Esophagus squamous epithelium (tissue), 5 donors: Measurements from ENCODE around the gene AGRP. TPM values are rescaled to one million over a fixed set of nuclear protein-coding genes. Genes with fewer than 3 reads are reported as not detected.

Experiments used
- DNase-seq: peaks from one replicate; lab custom pipeline; 2025; lab: John Stamatoyannopoulos, UW
- H3K27ac ChIP-seq, 4 donors: fragments of 200-600 bp; sonication (generic); one replicate each; pipeline ENCODE4 v1.5.1; 2016 to 2019; ENCODE audit warnings: mild to moderate bottlenecking in 1 of 4
- H3K27me3 ChIP-seq, 4 donors: fragments of 200-600 bp; sonication (generic); 1 replicate in 3 of 4; 2 replicates in 1 of 4; pipeline versions ENCODE4 v1.5.1 to v1.6.0; 2017 to 2021; ENCODE audit warnings: antibody characterized with exemption in 1 of 4
- H3K36me3 ChIP-seq, 3 donors: fragments of 200-600 bp; sonication (generic); one replicate each; pipeline ENCODE4 v1.5.1; 2016 to 2019
- H3K4me1 ChIP-seq, 3 donors: fragments of 200-600 bp; sonication (generic); one replicate each; pipeline ENCODE4 v1.5.1; 2017 to 2019
- H3K4me3 ChIP-seq, 4 donors: fragments of 200-600 bp; sonication (generic); 1 replicate in 3 of 4; 2 replicates in 1 of 4; pipeline ENCODE4 v1.5.1; 2016 to 2019; ENCODE audit warnings: mild to moderate bottlenecking in 2 of 4, moderate library complexity in 1 of 4
- H3K9me3 ChIP-seq, 3 donors: fragments of 200-600 bp; sonication (generic); one replicate each; pipeline ENCODE4 v1.5.1; 2016 to 2019
- POLR2A ChIP-seq, 4 donors: fragments of 450-650 bp; IDR thresholded peaks; one replicate each; pipeline ENCODE4 v1.6.1; 2017; ENCODE audit warnings: antibody characterized with exemption in 4 of 4, mild to moderate bottlenecking in 4 of 4, moderate library complexity in 3 of 4
- WGBS, 2 donors: methylation state at CpG; one replicate each; pipeline ENCODE4 v1.1.5; 2018; 5-methylcytosine and 5-hydroxymethylcytosine counted together
- intact Hi-C: fragments of 100-400 bp; cut with DNase I; formaldehyde crosslinking; loops from one replicate; pipeline ENCODE4 v1.15.0; 2022
- total RNA-seq, 4 donors: library from RNA; depleted of rRNA; stranded (reverse); fragments of >200 nt; gene quantifications; one replicate each; pipeline ENCODE4 v1.1.0, GENCODE V29; 2016
- TF ChIP-seq, protein P1 (sequence below), 6 experiments: fragments of 450-650 bp in 4 of 6; fragments of 200-600 bp in 2 of 6; sonication (generic) in 2 of 6; IDR thresholded peaks; one replicate each; pipeline ENCODE4 v1.5.1; 2016 to 2019; ENCODE audit warnings: antibody characterized with exemption in 6 of 6, mild to moderate bottlenecking in 4 of 6, moderate library complexity in 4 of 6
- donor health status: DM: yes; HTN: yes; CAD: no.

AGRP gene
- total RNA-seq, 4 donors from 2014 or later, result not detected

DNA sequence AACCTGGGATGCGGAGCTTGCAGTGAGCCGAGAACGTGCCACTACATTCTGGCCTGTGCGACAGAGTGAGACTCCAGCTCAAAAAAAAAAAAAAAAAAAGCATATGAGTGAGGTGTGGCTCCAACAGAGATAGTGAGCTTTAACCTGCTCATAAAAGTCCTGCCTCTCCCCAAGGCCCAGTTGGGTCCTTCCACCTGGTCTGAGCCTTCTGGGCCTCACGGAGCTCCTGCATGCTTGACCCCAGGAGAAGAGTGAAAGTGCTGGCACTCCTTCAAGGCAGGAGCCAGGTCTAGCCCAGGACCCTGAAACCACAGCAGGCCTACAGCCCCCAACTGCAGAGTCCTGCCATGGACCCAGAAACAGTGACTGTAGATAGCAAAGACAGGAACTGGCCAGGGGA is 34.8 kb downstream of the AGRP start:
- no peak overlapping the region for H3K27ac ChIP-seq
- DNase-seq, result no peak
- no peak overlapping the region for H3K4me3 ChIP-seq
- TF ChIP-seq POLR2A (IDR thresholded peaks at IDR 0.05), result no peak
- TF ChIP-seq, protein P1, sequence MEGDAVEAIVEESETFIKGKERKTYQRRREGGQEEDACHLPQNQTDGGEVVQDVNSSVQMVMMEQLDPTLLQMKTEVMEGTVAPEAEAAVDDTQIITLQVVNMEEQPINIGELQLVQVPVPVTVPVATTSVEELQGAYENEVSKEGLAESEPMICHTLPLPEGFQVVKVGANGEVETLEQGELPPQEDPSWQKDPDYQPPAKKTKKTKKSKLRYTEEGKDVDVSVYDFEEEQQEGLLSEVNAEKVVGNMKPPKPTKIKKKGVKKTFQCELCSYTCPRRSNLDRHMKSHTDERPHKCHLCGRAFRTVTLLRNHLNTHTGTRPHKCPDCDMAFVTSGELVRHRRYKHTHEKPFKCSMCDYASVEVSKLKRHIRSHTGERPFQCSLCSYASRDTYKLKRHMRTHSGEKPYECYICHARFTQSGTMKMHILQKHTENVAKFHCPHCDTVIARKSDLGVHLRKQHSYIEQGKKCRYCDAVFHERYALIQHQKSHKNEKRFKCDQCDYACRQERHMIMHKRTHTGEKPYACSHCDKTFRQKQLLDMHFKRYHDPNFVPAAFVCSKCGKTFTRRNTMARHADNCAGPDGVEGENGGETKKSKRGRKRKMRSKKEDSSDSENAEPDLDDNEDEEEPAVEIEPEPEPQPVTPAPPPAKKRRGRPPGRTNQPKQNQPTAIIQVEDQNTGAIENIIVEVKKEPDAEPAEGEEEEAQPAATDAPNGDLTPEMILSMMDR (IDR thresholded peaks at IDR 0.05), result no peak
- H3K27me3 ChIP-seq, result no peaks in the 10 kb centered on the region
- no peaks in the 10 kb centered on the region for H3K9me3 ChIP-seq
- peaks cover 9 to 98% (median 27%) of the 10 kb centered on the region in 3 donors for H3K36me3 ChIP-seq
- peaks cover 13 to 87% (median 53%) of the 10 kb centered on the region in 3 donors for H3K4me1 ChIP-seq
- 91 to 100% methylated on average over 4 to 5 of the region's 5 CpGs for WGBS, 2 donors
- intact Hi-C loops, result no loop called here

DNA sequence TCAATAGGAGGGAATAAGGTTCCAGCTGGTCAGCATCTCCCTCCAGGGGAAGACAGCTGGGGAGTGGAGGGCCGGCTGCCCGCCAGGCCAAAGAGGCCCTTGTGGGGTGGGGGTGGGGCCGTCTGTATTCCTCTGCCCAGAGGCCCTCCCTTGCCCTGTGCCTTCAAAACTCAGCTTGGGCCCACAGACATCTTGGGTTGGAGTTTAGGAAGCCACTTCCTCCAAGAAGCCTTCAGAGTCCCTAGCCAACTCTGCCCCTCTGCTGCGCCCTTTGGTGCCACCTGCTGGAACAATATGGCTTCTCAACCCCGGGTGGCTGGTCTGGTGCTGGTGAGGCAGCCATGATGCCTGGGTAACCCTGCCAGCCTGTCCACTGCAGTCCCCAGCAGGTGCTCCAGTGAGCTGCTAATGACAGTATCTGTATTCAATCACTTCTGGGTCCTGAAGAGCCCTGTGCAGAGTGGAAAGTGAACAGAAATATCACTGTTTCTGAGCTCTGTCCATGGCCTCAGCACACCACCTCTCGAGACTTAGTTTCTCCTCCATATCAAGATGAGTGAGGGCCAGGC is 35.8 kb downstream of the AGRP start:
- 40 to 42% methylated on average over 2 to 4 of the region's 6 CpGs for WGBS, 2 donors
- H3K36me3 ChIP-seq, result peaks cover 17 to 98% (median 19%) of the 10 kb centered on the region in 3 donors
- peak overlapping the region in 2 of 4 donors; percentile 9 to 33 for H3K27ac ChIP-seq

DNA sequence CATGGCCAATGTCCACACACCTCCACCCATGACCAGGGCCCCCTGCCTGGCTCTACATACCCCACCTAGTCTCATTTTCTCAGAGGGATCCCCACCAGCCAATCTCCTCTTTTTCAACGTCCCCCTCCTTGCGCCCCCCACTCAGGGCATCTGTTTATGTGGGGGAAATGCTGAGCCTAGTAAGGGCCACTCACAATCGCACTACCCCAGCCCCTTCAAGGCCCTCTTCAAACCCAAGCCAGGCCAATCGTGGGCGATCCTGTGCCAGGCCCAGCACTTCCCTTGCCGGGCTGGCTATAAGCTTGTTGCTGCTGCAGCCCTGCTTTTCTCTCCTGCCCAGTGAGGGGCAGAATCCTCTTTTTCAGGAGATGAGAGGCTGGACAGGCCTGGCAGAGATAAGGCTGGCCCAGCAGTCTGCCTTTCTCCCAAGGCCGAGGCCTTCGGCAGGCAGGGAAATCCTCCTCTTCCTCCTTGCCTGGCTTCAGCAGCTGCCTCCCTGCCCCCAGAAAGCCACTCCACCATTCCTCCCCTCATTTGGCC is 36.3 kb downstream of the AGRP start:
- 80 to 89% methylated on average over 2 to 6 of the region's 8 CpGs for WGBS, 2 donors
- no peaks in the 10 kb centered on the region for H3K27me3 ChIP-seq
- no peak overlapping the region for H3K4me3 ChIP-seq
- intact Hi-C loops, result no loop called here
- H3K36me3 ChIP-seq, result peaks cover 14 to 98% (median 20%) of the 10 kb centered on the region in 3 donors
- no peaks in the 10 kb centered on the region for H3K9me3 ChIP-seq
- H3K27ac ChIP-seq, result peak overlapping the region in 3 of 4 donors; percentile 9 to 33 (median 11)
- DNase-seq, result no peak
- TF ChIP-seq, protein P1 (IDR thresholded peaks at IDR 0.05), result no peak
- TF ChIP-seq POLR2A (IDR thresholded peaks at IDR 0.05), result no peak
- H3K4me1 ChIP-seq, result peaks cover 15 to 95% (median 60%) of the 10 kb centered on the region in 3 donors

More for the DNA sequence above, 35.8 kb downstream of the AGRP start:
- Histone ChIP-seq H3K27me3 (no peaks in the 10 kb centered on the region), H3K4me1 (peaks cover 13 to 95% (median 61%) of the 10 kb centered on the region in 3 donors), H3K9me3 (no peaks in the 10 kb centered on the region), H3K4me3 (no peak overlapping the region)
- intact Hi-C loops, result no loop called here
- no peak for TF ChIP-seq POLR2A (IDR thresholded peaks at IDR 0.05)
- TF ChIP-seq, protein P1 (IDR thresholded peaks at IDR 0.05), result peak in 4 of 6 experiments; percentile 26 to 68 (median 38)
- DNase-seq, result no peak

DNA sequence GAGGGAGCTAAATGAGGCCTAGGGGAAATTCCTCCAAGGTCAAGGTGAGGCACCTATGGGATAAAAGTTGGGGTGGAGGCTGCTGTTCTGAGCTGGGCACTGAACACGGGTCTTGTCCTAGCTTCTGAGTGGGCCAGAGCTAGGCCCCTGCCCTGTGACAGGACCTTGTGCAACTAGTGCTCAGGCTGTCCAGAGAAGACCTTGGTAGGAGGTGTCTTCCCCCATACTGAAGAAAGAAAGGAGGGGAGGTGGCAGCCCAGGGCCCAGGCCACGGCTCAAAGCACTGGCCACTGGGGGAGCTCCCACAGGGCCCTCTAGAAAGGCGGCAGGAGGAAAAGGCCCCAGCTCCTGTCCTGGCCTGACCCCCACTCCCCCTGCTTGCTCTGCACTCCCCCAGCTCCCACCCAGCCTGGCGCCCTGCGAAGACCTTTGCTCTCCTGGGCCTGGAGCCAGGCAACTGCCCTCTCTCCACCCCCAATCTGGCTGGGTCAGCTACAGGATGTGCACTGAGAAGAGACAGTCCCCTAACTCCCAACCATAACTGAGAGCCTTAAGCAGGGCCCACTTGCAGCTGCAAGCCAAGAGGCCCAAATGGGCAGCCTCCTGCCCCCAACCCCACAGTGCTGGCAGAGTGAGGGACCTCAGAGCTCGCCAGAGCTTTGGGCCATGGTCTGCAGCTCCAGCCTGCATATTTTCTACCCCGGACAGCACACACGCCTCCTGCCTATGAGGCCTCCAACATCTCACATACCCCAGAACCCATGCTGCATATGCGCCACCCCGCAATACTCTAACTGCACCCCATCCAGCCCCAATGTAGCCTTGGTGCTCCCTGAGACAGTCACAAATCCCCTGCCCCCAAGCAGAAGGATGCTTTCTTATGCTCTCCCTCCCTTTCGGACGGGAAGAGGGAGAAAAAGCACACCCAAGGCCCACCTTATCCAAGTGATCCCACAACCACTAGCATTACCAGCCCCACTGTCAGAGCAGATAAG is 37.1 kb downstream of the AGRP start:
- no peak overlapping the region for H3K4me3 ChIP-seq
- 82 to 85% methylated on average over 10 to 11 of the region's 12 CpGs for WGBS, 2 donors
- intact Hi-C loops, result no loop called here
- peaks cover 22 to 95% (median 53%) of the 10 kb centered on the region in 3 donors for H3K4me1 ChIP-seq
- peaks cover 9 to 93% (median 20%) of the 10 kb centered on the region in 3 donors for H3K36me3 ChIP-seq
- no peaks in the 10 kb centered on the region for H3K27me3 ChIP-seq
- no peaks in the 10 kb centered on the region for H3K9me3 ChIP-seq
- no peak for TF ChIP-seq POLR2A (IDR thresholded peaks at IDR 0.05)
- TF ChIP-seq, protein P1 (IDR thresholded peaks at IDR 0.05), result no peak
- H3K27ac ChIP-seq, result peak overlapping the region in 3 of 4 donors; percentile 11 to 33 (median 11)
- no peak for DNase-seq
